Measurements from ENCODE around the gene CAMKMT. TPM values are rescaled to one million over a fixed set of nuclear protein-coding genes. Genes with fewer than 3 reads are reported as not detected.

CAMKMT gene
- total and polyA plus RNA-seq, 2 donors (not counting 1 experiment from before 2014, with no cell fraction given), result 6.2 to 23.3 TPM

DNA sequence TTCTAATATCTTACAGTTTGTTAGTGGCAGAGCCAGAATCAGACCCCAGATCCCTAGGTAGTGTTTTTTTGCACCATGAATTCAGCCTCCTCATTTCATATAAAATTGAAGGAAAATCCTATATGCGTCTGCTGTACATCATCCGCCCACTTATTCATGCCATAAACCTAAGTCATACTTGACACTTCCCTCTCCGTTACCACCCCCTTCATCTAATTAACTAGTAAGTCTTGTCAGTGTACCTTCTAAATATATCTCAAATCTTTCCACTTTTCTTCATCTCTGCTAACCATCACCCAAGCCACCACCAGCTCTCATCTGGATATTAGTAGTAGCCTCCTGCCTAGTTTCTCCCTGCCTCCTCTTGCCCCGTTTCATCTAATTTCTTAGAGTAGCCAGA is 331.1 kb downstream of the CAMKMT start:
- no peak overlapping the region for H3K9ac ChIP-seq (ENCODE audit: low read length)
- ATAC-seq (ENCODE audit: low read depth), result no peak
- H4K20me1 ChIP-seq (ENCODE audit: control insufficient read depth, insufficient read depth, low read length, poor library complexity, severe bottlenecking), result no peaks in the 10 kb centered on the region
- TF ChIP-seq, protein P1, sequence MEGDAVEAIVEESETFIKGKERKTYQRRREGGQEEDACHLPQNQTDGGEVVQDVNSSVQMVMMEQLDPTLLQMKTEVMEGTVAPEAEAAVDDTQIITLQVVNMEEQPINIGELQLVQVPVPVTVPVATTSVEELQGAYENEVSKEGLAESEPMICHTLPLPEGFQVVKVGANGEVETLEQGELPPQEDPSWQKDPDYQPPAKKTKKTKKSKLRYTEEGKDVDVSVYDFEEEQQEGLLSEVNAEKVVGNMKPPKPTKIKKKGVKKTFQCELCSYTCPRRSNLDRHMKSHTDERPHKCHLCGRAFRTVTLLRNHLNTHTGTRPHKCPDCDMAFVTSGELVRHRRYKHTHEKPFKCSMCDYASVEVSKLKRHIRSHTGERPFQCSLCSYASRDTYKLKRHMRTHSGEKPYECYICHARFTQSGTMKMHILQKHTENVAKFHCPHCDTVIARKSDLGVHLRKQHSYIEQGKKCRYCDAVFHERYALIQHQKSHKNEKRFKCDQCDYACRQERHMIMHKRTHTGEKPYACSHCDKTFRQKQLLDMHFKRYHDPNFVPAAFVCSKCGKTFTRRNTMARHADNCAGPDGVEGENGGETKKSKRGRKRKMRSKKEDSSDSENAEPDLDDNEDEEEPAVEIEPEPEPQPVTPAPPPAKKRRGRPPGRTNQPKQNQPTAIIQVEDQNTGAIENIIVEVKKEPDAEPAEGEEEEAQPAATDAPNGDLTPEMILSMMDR (IDR thresholded peaks at IDR 0.05), result no peak
- H3K27me3 ChIP-seq (replicated peaks in 1 of 4; ENCODE audit: control extremely low read depth in 1 of 4, control insufficient read depth in 3 of 4, insufficient read depth in 4 of 4, low read length in 3 of 4), result no peaks in the 10 kb centered on the region
- Mint-ChIP-seq H3K27ac (no peak overlapping the region), H3K9me3 (ENCODE audit: insufficient read depth) (no peaks in the 10 kb centered on the region), H3K4me3 (no peak overlapping the region), H3K4me1 (peaks cover 4% of the 10 kb centered on the region), H3K27me3 (no peaks in the 10 kb centered on the region)
- H3K4me1 ChIP-seq (ENCODE audit: control insufficient read depth in 2 of 2, insufficient read depth in 2 of 2, low read length in 2 of 2), result peaks cover 2 to 3% of the 10 kb centered on the region in 2 donors
- DNase-seq, result no peak
- H3K4me3 ChIP-seq (ENCODE audit: control extremely low read depth in 1 of 5, extremely low read depth in 1 of 5, insufficient read depth in 1 of 5, low read depth in 2 of 5, low read length in 4 of 5), result no peak overlapping the region
- no peaks in the 10 kb centered on the region for H3K9me3 ChIP-seq (ENCODE audit: control extremely low read depth in 1 of 3, control insufficient read depth in 2 of 3, insufficient read depth in 1 of 3, low read length in 2 of 3)
- 96% methylated on average over 4 of the region's 4 CpGs for WGBS (ENCODE audit: insufficient coverage)
- ChIA-PET POLR2A (no interaction called here), CTCF (no interaction called here)
- H3K27ac ChIP-seq (ENCODE audit: low read length in 2 of 2), result no peak overlapping the region
- H3K36me3 ChIP-seq (replicated peaks in 1 of 2; ENCODE audit: control extremely low read depth in 1 of 2, control insufficient read depth in 1 of 2, extremely low read depth in 1 of 2, insufficient read depth in 2 of 2, low read length in 1 of 2), result no peaks in the 10 kb centered on the region
- H3K79me2 ChIP-seq (ENCODE audit: control insufficient read depth, insufficient read depth, low read length), result no peaks in the 10 kb centered on the region
- H2AFZ ChIP-seq (ENCODE audit: insufficient read depth, low read depth, low read length, poor library complexity, severe bottlenecking), result no peak overlapping the region
- no peak overlapping the region for H3K4me2 ChIP-seq (replicated peaks; ENCODE audit: low read depth, low read length, poor library complexity, severe bottlenecking)
- intact Hi-C loops (cut with micrococcal nuclease), result no loop called here

DNA sequence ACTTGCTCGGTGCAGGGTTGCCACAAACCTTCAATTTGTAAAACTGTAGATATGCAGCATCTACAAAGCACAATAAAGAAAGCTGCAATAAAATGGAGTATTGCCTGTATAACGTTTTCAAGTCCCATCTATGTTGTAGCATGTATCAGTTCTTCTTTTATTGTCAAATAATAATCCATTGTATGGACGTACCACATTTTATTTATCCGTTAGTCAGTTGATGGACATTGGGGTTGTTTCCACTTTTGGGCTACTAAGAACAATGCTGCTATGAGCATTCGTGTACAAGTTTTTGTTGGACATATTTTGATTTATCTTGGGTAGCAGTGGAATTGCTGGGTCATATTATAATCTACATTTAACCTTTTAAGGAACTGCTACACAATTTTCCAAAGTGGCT is 339.1 kb downstream of the CAMKMT start:
- no peak overlapping the region for H2AFZ ChIP-seq (ENCODE audit: insufficient read depth, low read depth, low read length, poor library complexity, severe bottlenecking)
- H3K9me3 ChIP-seq (ENCODE audit: control extremely low read depth in 1 of 3, control insufficient read depth in 2 of 3, insufficient read depth in 1 of 3, low read length in 2 of 3), result no peaks in the 10 kb centered on the region
- CTCF ChIA-PET, result no interaction called here
- Mint-ChIP-seq H3K27ac (no peak overlapping the region), H3K4me3 (no peak overlapping the region), H3K27me3 (no peaks in the 10 kb centered on the region), H3K9me3 (ENCODE audit: insufficient read depth) (no peaks in the 10 kb centered on the region), H3K4me1 (no peaks in the 10 kb centered on the region)
- no peak overlapping the region for H3K9ac ChIP-seq (ENCODE audit: low read length)
- POLR2A ChIA-PET, result no interaction called here
- intact Hi-C loops (cut with micrococcal nuclease), result no loop called here
- H3K4me3 ChIP-seq (ENCODE audit: control extremely low read depth in 1 of 5, extremely low read depth in 1 of 5, insufficient read depth in 1 of 5, low read depth in 2 of 5, low read length in 4 of 5), result no peak overlapping the region
- DNase-seq (no peak), ATAC-seq (ENCODE audit: low read depth) (no peak)
- no peak overlapping the region for H3K4me2 ChIP-seq (replicated peaks; ENCODE audit: low read depth, low read length, poor library complexity, severe bottlenecking)
- no peaks in the 10 kb centered on the region for H4K20me1 ChIP-seq (ENCODE audit: control insufficient read depth, insufficient read depth, low read length, poor library complexity, severe bottlenecking)
- H3K36me3 ChIP-seq (replicated peaks in 1 of 2; ENCODE audit: control extremely low read depth in 1 of 2, control insufficient read depth in 1 of 2, extremely low read depth in 1 of 2, insufficient read depth in 2 of 2, low read length in 1 of 2), result no peaks in the 10 kb centered on the region
- H3K4me1 ChIP-seq (ENCODE audit: control insufficient read depth in 2 of 2, insufficient read depth in 2 of 2, low read length in 2 of 2), result no peaks in the 10 kb centered on the region
- H3K27me3 ChIP-seq (replicated peaks in 1 of 4; ENCODE audit: control extremely low read depth in 1 of 4, control insufficient read depth in 3 of 4, insufficient read depth in 4 of 4, low read length in 3 of 4), result no peaks in the 10 kb centered on the region
- H3K79me2 ChIP-seq (ENCODE audit: control insufficient read depth, insufficient read depth, low read length), result no peaks in the 10 kb centered on the region
- no CpG with 5 or more reads among the region's 5 CpGs for WGBS (ENCODE audit: insufficient coverage)
- TF ChIP-seq EZH2 (IDR thresholded peaks at IDR 0.05; ENCODE audit: borderline replicate concordance, insufficient read depth, low read depth, low read length, poor library complexity, severe bottlenecking), result no peak
- TF ChIP-seq, protein P1 (IDR thresholded peaks at IDR 0.05), result no peak
- H3K27ac ChIP-seq (ENCODE audit: low read length in 2 of 2), result no peak overlapping the region

Data from B cell (primary cell).